AG08395 (cell line): ENCODE measurements around the gene CCL14.
"Not testable (repeated sequence)": the region's sequence is repeated elsewhere in the genome, so short reads cannot be mapped to it uniquely, and the experiment has no call there.

Experiments used
- DNase-seq: peaks from one replicate; pipeline ENCODE4 v3.0.0; 2012; ENCODE audit warnings: mixed read lengths, low spot score

Gene CCL14

GRCh38 chr17:35986643-35987042, at the start of gene CCL14:
Gene CCL14, minus strand, starts transcription at chr17:35986729. Its CDS starts 80 bp downstream, at chr17:35986649.
- DNase-seq, result no peak

DNA sequence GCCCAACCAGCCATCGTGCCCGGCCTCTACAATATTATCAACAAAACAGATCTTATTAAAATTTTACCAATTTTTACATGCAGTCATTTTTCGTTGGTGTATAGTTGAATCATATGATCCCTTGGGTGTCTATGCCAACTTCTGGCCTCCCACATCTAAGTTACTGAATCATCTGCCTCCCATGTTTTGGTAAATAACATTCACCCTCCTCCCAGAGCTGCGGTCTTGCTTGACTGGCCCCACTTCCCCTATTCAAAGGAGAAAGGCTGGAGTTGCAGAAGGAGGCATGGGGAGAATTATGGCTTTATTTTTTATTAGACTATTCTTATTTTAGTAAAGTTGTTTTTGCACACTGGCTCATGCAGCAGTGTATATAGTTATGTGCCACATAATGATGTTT, 49.7 kb upstream of the CCL14 start:
- DNase-seq, result no peak

GRCh38 chr17:36034127-36034526, 47.6 kb upstream of the CCL14 start:
- no peak for DNase-seq

GRCh38 chr17:36030956-36031355, 44.4 kb upstream of the CCL14 start:
- DNase-seq, result no peak

DNA sequence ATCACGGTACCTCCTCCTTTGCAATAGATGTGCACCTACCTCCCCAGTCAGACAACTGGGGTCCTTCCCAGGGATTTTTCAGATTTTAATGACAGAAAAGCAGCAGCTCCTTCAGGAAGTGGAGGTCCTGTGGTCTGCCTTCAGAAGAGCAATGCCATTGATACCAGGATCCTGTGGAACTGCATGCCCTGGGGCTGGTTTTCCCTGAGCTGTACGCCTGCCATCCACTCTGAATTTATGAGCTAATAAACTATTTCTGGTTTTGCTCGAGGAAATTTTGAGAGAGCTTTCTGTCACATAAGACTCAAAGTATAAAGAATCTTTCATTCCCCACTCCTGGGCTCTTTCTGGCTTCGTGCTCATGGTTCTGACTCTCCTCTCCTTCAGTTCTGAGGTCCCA, 41.2 kb upstream of the CCL14 start:
- DNase-seq, result no peak

DNA sequence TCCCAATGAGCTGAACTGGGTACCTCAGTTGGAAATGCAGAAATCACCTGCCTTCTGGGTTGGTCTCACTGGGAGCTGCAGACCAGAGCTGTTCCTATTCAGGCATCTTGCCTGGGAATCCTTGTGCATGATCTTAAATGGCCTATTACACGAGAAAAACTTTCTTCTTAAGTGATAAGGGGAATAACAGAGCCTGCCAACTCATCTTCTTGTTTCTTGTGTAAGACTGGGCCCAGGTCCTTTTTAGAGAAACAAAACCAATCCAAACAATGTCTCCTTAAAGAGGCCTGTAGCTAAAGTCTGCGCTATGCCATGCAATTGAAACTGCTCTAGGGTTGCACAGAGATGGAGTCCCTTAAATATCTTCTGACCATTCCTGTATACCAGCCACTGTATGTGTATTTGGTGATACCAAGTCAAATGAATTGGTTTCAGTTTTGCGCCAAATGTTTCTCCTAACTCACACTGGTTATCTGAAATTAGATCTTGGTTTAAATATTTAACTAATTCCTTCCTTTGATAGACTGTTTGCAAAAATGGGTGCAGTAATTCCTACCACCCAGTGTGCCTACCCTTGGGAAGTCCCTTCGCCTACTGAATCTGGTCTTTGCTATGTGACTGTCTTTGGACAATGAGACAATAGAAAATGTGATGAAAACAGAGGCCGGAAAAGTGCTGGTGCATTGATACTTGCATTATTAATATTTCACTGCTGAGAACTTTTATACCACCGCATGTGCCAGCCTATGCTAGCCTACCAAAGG, 37.8 kb upstream of the CCL14 start:
- DNase-seq, result no peak

DNA sequence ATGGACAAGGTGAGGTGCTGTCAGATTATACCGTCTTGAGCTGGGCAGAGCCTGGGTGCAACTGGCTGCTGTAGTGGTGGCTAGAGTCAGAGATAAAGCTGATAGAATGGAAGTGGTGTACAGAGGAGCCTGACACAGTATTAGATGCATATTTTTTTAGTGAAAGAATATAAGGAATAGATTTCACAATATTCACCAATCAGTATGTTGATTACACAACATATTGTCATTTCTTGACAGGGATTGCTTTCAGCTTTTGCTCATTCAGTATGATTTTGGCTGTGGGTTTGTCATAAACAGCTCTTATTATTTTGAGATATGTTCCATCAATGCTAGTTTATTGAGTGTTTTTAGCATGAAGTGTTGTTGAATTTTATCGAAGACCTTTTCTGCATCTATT, 32.9 kb upstream of the CCL14 start:
- no peak for DNase-seq

DNA sequence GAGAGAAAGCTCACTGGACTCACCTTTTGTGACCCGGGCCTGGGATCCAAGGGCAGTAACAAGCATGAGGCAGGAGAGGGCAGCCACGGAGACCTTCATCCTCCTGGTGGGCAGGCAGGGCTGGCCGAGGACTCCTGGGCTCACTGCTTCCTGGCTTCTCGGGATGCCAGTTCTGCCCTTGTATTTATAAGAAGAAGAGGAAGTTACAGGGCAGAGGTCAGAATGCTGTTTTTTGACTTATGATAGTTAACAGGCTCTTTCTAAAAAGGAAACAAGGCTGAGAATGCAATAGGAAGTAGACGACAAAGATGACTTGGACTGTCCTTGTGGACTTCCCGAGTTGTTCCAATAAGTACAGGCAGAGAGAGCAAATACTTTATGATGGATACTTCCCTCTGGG, 31.3 kb upstream of the CCL14 start, which contains the start of gene CCL23:
Gene CCL23 (minus strand): TSS at position 174 of the 400 bp plus-strand sequence. CDS start 75 bp downstream, at position 99.
- no peak for DNase-seq

DNA sequence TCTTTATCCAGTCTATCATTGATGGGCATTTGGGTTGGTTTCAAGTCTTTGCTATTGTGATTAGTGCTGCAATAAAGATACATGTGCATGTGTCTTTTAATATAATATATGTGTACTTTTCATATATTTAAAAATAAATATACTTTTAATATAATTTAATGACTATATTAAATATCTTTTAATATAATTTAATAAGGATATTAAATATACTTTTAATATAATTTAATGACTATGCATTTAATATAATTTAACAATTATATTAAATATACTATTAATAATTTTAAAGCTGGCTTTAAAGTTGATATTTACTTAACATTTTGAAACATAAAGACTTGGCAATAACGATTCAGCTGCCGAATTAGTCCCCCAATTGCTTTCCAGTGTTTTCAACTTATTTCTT, 30.0 kb upstream of the CCL14 start:
- no peak for DNase-seq

GRCh38 chr17:36015895-36016294, 29.4 kb upstream of the CCL14 start:
- not testable (repeated sequence) for DNase-seq

- no peak for DNase-seq
These were observed 28.4 kb upstream of the CCL14 start for GRCh38 chr17:36014946-36015345.

GRCh38 chr17:36011201-36011600, 24.7 kb upstream of the CCL14 start:
- no peak for DNase-seq

DNA sequence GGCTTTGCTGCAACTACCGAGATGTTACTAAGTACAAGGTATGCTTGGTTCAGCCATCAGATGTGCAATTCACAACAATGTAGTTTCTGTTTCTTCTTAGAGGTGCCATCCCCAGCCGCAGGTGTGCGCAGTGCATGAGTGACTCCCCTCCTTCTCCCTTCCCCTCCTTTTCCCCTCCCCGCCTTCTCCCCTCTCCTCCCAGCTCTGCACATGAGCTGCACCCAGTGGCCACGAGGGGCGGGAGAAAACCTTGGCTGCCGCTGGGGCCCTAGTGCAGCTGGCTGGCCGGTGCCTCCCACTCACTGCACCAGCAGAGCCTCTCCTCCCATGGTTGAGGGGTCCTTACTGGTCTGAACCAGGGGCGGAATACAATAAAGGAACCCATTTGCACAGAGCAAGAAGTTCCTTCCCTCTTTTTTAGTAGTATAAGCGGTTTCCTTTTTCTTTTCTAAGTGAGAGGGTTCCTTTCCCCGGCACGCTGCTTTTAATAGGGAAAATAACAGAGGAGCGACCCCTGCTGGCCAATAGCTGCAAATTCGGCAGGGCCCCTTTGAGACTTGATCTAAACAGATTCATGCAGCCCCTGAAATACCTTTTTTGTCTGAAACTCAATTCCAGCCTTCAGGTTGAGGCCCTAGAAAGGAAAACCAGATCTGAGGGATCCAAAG, 22.6 kb upstream of the CCL14 start:
- DNase-seq, result no peak

GRCh38 chr17:36004594-36005108, 18.1 kb upstream of the CCL14 start:
- DNase-seq, result no peak

DNA sequence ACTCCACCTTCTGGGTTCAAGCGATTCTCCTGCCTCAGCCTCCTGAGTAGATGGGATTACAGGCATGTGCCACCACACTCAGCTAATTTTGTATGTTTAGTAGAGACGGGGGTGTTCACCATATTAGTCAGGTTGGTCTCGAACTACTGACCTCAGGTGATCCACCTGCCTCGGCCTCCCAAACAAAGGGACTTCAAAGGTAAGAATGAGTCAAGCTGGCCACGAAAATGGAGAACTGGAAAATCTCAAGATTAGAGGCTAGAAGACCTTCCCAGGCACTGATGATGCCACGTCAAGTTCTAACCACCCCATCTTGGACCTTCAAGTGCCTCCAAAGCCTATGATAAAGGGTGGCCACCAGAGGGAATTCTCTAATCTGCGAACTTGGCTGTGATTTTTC, 16.1 kb upstream of the CCL14 start:
- no peak for DNase-seq

- no peak for DNase-seq
These were observed 15.5 kb upstream of the CCL14 start for GRCh38 chr17:36001862-36002603.

DNA sequence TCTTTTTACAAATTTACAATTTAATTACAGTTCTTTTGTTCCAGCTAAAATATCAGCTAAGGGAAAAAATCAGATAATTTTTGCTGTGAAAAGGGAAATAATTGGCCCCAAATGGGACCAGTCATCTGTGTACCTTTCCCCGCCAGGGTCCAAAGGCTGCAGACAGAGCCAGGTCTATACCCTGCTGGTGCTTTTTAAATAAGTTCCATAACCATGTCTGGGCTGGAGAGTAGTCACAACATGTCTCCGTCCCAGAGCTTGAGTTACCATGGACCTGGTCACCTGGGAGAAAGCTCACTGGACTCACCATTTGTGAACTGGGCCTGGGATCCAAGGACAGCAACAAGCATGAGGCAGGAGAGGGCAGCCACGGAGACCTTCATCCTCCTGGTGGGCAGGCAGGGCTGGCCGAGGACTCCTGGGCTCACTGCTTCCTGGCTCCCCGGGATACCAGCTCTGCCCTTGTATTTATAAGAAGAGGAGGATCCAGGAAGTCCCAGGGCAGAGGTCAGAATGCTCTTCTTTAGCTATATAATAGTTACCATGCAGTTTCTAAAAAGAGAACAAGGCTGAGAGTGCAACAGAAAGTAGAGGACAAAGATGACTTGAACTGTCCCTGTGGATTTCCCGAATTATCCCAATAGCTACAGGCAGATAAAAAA, 14.7 kb upstream of the CCL14 start, which contains the start of gene CCL15:
Gene CCL15 (minus strand): TSS at position 444 of the 662 bp plus-strand sequence. CDS start 61 bp downstream, at position 383.
- no peak for DNase-seq

- no peak for DNase-seq
These were observed 14.2 kb upstream of the CCL14 start for GRCh38 chr17:36000732-36001109.

GRCh38 chr17:35998756-35999155, 12.2 kb upstream of the CCL14 start:
- no peak for DNase-seq

GRCh38 chr17:35998018-35998545, 11.6 kb upstream of the CCL14 start:
- DNase-seq, result no peak

GRCh38 chr17:35995346-35995745, 8.8 kb upstream of the CCL14 start:
- not testable (repeated sequence) for DNase-seq

DNA sequence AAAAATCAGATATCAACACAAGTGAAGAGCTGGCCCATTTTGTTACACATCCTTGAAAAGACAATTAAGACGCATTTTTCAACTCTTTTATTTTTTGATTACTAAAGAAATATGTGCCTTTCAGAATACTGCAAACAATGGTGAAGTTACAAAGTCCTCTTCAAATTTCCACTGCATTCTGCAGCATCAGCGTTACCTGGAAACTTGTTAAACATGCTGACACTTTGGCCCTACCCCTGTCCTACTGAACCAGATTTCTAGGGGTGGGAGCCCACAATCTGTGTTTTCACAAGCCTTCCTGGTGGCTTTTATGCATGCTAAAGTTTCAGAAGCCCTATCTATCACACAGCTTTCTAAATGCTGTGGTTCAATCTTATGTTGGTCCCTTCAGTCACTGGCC, 4.5 kb upstream of the CCL14 start:
- no peak for DNase-seq
